Thyroid gland (tissue), 4 donors: Measurements from ENCODE around the gene PRKCQ. TPM values are rescaled to one million over a fixed set of nuclear protein-coding genes. Genes with fewer than 3 reads are reported as not detected.

Experiments
- DNase-seq, 2 donors: peaks; one replicate each; pipeline ENCODE4 v3.0.0-alpha.2; 2019
- H3K27ac ChIP-seq, 3 donors: fragments of 200-600 bp; sonication (generic); 1 replicate in 2 of 3; 2 replicates in 1 of 3; pipeline ENCODE4 v1.5.1; 2016 to 2019; ENCODE audit warnings: mild to moderate bottlenecking in 1 of 3, moderate library complexity in 1 of 3
- H3K27me3 ChIP-seq: fragments of 200-600 bp; sonication (generic); one replicate; pipeline ENCODE4 v1.5.1; 2019
- H3K36me3 ChIP-seq, 2 donors: fragments of 200-600 bp; sonication (generic); one replicate each; pipeline ENCODE4 v1.5.1; 2016 to 2019
- H3K4me1 ChIP-seq, 2 donors: fragments of 200-600 bp; sonication (generic); one replicate each; pipeline ENCODE4 v1.5.1; 2017 to 2019
- H3K4me3 ChIP-seq, 3 donors: fragments of 200-600 bp; sonication (generic); replicated peaks in 1 of 3; 1 replicate in 2 of 3; 2 replicates in 1 of 3; pipeline ENCODE4 v1.5.1; 2016; ENCODE audit warnings: mild to moderate bottlenecking in 1 of 3
- H3K9me3 ChIP-seq: fragments of 200-600 bp; sonication (generic); one replicate; pipeline ENCODE4 v1.5.1; 2017
- CTCF ChIP-seq, 6 experiments: fragments of 200-600 bp in 3 of 6; fragments of 450-650 bp in 3 of 6; sonication (generic) in 3 of 6; IDR thresholded peaks; one replicate each; pipeline ENCODE4 v1.5.1; 2016 to 2019; ENCODE audit warnings: antibody characterized with exemption in 6 of 6, mild to moderate bottlenecking in 2 of 6, inconsistent platforms in 1 of 6, moderate library complexity in 1 of 6
- POLR2A ChIP-seq, 2 donors: fragments of 450-650 bp; IDR thresholded peaks; one replicate each; pipeline ENCODE4 v1.6.1; 2017; ENCODE audit warnings: antibody characterized with exemption in 2 of 2, mild to moderate bottlenecking in 2 of 2, moderate library complexity in 1 of 2
- WGBS, 2 donors: methylation state at CpG; one replicate each; pipeline ENCODE4 v1.1.5; 2017; 5-methylcytosine and 5-hydroxymethylcytosine counted together
- intact Hi-C: fragments of 100-400 bp; cut with DNase I; formaldehyde crosslinking; loops from one replicate; pipeline ENCODE4 v1.15.1; 2023
- total RNA-seq, 4 donors: library from RNA; depleted of rRNA; stranded (reverse); fragments of >200 nt; gene quantifications; one replicate each; pipeline ENCODE4 v1.2.3, GENCODE V29; 2016

The PRKCQ gene
- total RNA-seq, 4 donors from 2014 or later, result 24.2 to 45.7 (median 34.5) TPM

GRCh38 chr10:6562221-6562620 lies 17.9 kb downstream of the PRKCQ start:
- whole genome bisulfite sequencing, 2 donors, result 33 to 35% methylated on average over 7 of the region's 7 CpGs
- H3K4me1 ChIP-seq, result peaks cover 58 to 68% of the 10 kb centered on the region in 2 donors
- no peaks in the 10 kb centered on the region for H3K27me3 ChIP-seq
- H3K9me3 ChIP-seq, result no peaks in the 10 kb centered on the region
- peak; percentile 77 to 82 for DNase-seq
- TF ChIP-seq CTCF (IDR thresholded peaks at IDR 0.05) (no peak), POLR2A (IDR thresholded peaks at IDR 0.05) (peak in 1 of 2 donors; percentile 43)
- no peak overlapping the region for H3K4me3 ChIP-seq
- no peaks in the 10 kb centered on the region for H3K36me3 ChIP-seq
- intact Hi-C loops, result loop anchor here (10.0 kb wide), 1 partner anchor 47 kb away; no protein-coding TSS in a partner anchor
- H3K27ac ChIP-seq, result peak overlapping the region; percentile 82 to 94 (median 90)

- no peaks in the 10 kb centered on the region for H3K27me3 ChIP-seq
- DNase-seq, result no peak
- intact Hi-C loops, result loop anchor here (10.0 kb wide), 1 partner anchor 47 kb away; no protein-coding TSS in a partner anchor
- H3K36me3 ChIP-seq, result no peaks in the 10 kb centered on the region
- peak overlapping the region; percentile 82 to 94 (median 90) for H3K27ac ChIP-seq
- H3K9me3 ChIP-seq, result no peaks in the 10 kb centered on the region
- no peak overlapping the region for H3K4me3 ChIP-seq
- TF ChIP-seq POLR2A (IDR thresholded peaks at IDR 0.05) (no peak), CTCF (IDR thresholded peaks at IDR 0.05) (no peak)
- peaks cover 51 to 62% of the 10 kb centered on the region in 2 donors for H3K4me1 ChIP-seq
- 67 to 73% methylated on average over 4 of the region's 4 CpGs for WGBS, 2 donors
These were observed 18.5 kb downstream of the PRKCQ start for GRCh38 chr10:6561552-6561951.

GRCh38 chr10:6558759-6559461 lies 21.2 kb downstream of the PRKCQ start:
- Histone ChIP-seq H3K4me3 (no peak overlapping the region), H3K27me3 (no peaks in the 10 kb centered on the region), H3K4me1 (peaks cover 25 to 35% of the 10 kb centered on the region in 2 donors), H3K27ac (no peak overlapping the region), H3K9me3 (no peaks in the 10 kb centered on the region), H3K36me3 (no peaks in the 10 kb centered on the region)
- 90 to 95% methylated on average over 12 of the region's 12 CpGs for WGBS, 2 donors
- intact Hi-C loops, result no loop called here
- DNase-seq, result no peak
- TF ChIP-seq POLR2A (IDR thresholded peaks at IDR 0.05) (no peak), CTCF (IDR thresholded peaks at IDR 0.05) (no peak)

GRCh38 chr10:6558272-6558671 lies 21.8 kb downstream of the PRKCQ start:
- TF ChIP-seq CTCF (IDR thresholded peaks at IDR 0.05), result no peak
- TF ChIP-seq POLR2A (IDR thresholded peaks at IDR 0.05), result no peak
- Histone ChIP-seq H3K4me3 (no peak overlapping the region), H3K9me3 (no peaks in the 10 kb centered on the region), H3K27me3 (no peaks in the 10 kb centered on the region), H3K36me3 (no peaks in the 10 kb centered on the region), H3K27ac (no peak overlapping the region), H3K4me1 (peaks cover 19 to 29% of the 10 kb centered on the region in 2 donors)
- no peak for DNase-seq
- intact Hi-C loops, result no loop called here
- WGBS, 2 donors, result 87 to 89% methylated on average over 2 of the region's 2 CpGs

- Histone ChIP-seq H3K27ac (no peak overlapping the region), H3K36me3 (no peaks in the 10 kb centered on the region), H3K4me1 (peaks cover 0 to 5% of the 10 kb centered on the region in 2 donors), H3K27me3 (no peaks in the 10 kb centered on the region), H3K9me3 (no peaks in the 10 kb centered on the region), H3K4me3 (no peak overlapping the region)
- no peak for DNase-seq
- intact Hi-C loops, result no loop called here
- no peak for TF ChIP-seq CTCF (IDR thresholded peaks at IDR 0.05)
- 78 to 86% methylated on average over 7 of the region's 7 CpGs for WGBS, 2 donors
These were observed 26.1 kb downstream of the PRKCQ start for GRCh38 chr10:6553937-6554336.
